CD14-positive monocyte (primary cell): Measurements from ENCODE around the gene RSPO3. TPM values are rescaled to one million over a fixed set of nuclear protein-coding genes. Genes with fewer than 3 reads are reported as not detected.

Source experiments
- DNase-seq, 3 donors: peaks; one replicate each; pipeline ENCODE4 v3.0.0-alpha.2; 2011 to 2022
- H2AFZ ChIP-seq: 2 replicates; pipeline ENCODE4 v1.6.0; 2012; ENCODE audit warnings: mild to moderate bottlenecking, low read depth, low read length, inconsistent platforms; ENCODE audit not compliant: insufficient read depth, poor library complexity, severe bottlenecking
- H3K27ac ChIP-seq, 2 donors: 1 replicate in 1 of 2; 2 replicates in 1 of 2; pipeline ENCODE4 v1.5.1; 2012 to 2013; ENCODE audit warnings: low read length in 2 of 2, control low read depth in 1 of 2, inconsistent platforms in 1 of 2, low read depth in 1 of 2, mild to moderate bottlenecking in 1 of 2
- H3K27me3 ChIP-seq, 2 donors: one replicate each; pipeline versions ENCODE4 v1.6.0 to v1.6.1; 2011 to 2013; ENCODE audit warnings: low read length in 2 of 2; ENCODE audit not compliant: control insufficient read depth in 2 of 2, insufficient read depth in 2 of 2
- H3K36me3 ChIP-seq, 2 donors: replicated peaks in 1 of 2; 1 replicate in 1 of 2; 2 replicates in 1 of 2; pipeline versions ENCODE4 v1.5.1 to v1.6.1; 2012 to 2013; ENCODE audit warnings: low read length in 2 of 2, control low read depth in 1 of 2, inconsistent platforms in 1 of 2, mild to moderate bottlenecking in 1 of 2; ENCODE audit not compliant: insufficient read depth in 2 of 2, control insufficient read depth in 1 of 2
- H3K4me1 ChIP-seq, 2 donors: 1 replicate in 1 of 2; 2 replicates in 1 of 2; pipeline versions ENCODE4 v1.5.1 to v1.6.1; 2012 to 2013; ENCODE audit warnings: low read length in 2 of 2, control low read depth in 1 of 2, inconsistent platforms in 1 of 2, mild to moderate bottlenecking in 1 of 2, moderate library complexity in 1 of 2; ENCODE audit not compliant: insufficient read depth in 2 of 2, control insufficient read depth in 1 of 2
- H3K4me2 ChIP-seq: replicated peaks from 2 replicates; pipeline ENCODE3; 2012; ENCODE audit warnings: low read length, moderate library complexity, mild to moderate bottlenecking; ENCODE audit not compliant: poor library complexity, severe bottlenecking; ENCODE audit errors: extremely low read depth
- H3K4me3 ChIP-seq, 3 experiments: fragments of 200-600 bp in 1 of 3; sonication (generic) in 1 of 3; replicated peaks in 1 of 3; 1 replicate in 2 of 3; 2 replicates in 1 of 3; pipeline ENCODE4 v1.5.1; 2011 to 2013; ENCODE audit warnings: low read length in 3 of 3, mild to moderate bottlenecking in 3 of 3, control low read depth in 2 of 3, low read depth in 2 of 3, inconsistent platforms in 1 of 3, moderate library complexity in 1 of 3
- H3K79me2 ChIP-seq: 2 replicates; pipeline ENCODE4 v1.6.0; 2012; ENCODE audit warnings: mild to moderate bottlenecking, control low read depth, inconsistent platforms, low read length, moderate library complexity; ENCODE audit not compliant: insufficient read depth
- H3K9ac ChIP-seq: 2 replicates; pipeline ENCODE4 v1.6.0; 2017; ENCODE audit warnings: low read length, mild to moderate bottlenecking; ENCODE audit not compliant: insufficient read depth, poor library complexity, severe bottlenecking
- H3K9me3 ChIP-seq, 2 donors: replicated peaks in 1 of 2; 1 replicate in 1 of 2; 2 replicates in 1 of 2; pipeline versions ENCODE4 v1.5.1 to v1.6.1; 2012 to 2013; ENCODE audit warnings: low read length in 2 of 2, control low read depth in 1 of 2; ENCODE audit not compliant: control insufficient read depth in 1 of 2, insufficient read depth in 1 of 2
- H4K20me1 ChIP-seq: 2 replicates; pipeline ENCODE4 v1.6.0; 2012; ENCODE audit warnings: mild to moderate bottlenecking, low read length, control low read depth, moderate library complexity; ENCODE audit not compliant: insufficient read depth
- H3K27ac Mint-ChIP-seq, 7 donors: one replicate each; pipeline ENCODE4 v1.8.0; 2020; ENCODE audit warnings: mild to moderate bottlenecking in 7 of 7, mixed read lengths in 7 of 7, moderate library complexity in 6 of 7, inconsistent platforms in 2 of 7
- H3K27me3 Mint-ChIP-seq, 3 donors: one replicate each; pipeline ENCODE4 v1.8.0; 2021 to 2022; ENCODE audit warnings: low read depth in 3 of 3, mild to moderate bottlenecking in 3 of 3, mixed read lengths in 3 of 3, moderate library complexity in 3 of 3, inconsistent platforms in 1 of 3
- H3K36me3 Mint-ChIP-seq, 2 donors: one replicate each; pipeline ENCODE4 v1.8.0; 2020; ENCODE audit warnings: mixed read lengths in 2 of 2, inconsistent platforms in 1 of 2, mild to moderate bottlenecking in 1 of 2
- H3K4me1 Mint-ChIP-seq: one replicate; pipeline ENCODE4 v1.8.0; 2020; ENCODE audit warnings: mild to moderate bottlenecking, mixed read lengths
- H3K4me3 Mint-ChIP-seq, 2 donors: one replicate each; pipeline ENCODE4 v1.8.0; 2020; ENCODE audit warnings: mild to moderate bottlenecking in 2 of 2, mixed read lengths in 2 of 2, moderate library complexity in 1 of 2
- H3K9me3 Mint-ChIP-seq, 7 donors: one replicate each; pipeline ENCODE4 v1.8.0; 2020 to 2022; ENCODE audit warnings: mixed read lengths in 7 of 7, mild to moderate bottlenecking in 6 of 7, moderate library complexity in 6 of 7, inconsistent platforms in 2 of 7
- CTCF ChIP-seq: fragments of 200-600 bp; IDR thresholded peaks from one replicate; pipeline ENCODE4 v1.8.0; 2022; ENCODE audit warnings: antibody characterized with exemption, mild to moderate bottlenecking
- WGBS: methylation state at CpG from one replicate; pipeline ENCODE4 v1.1.5; 2013; ENCODE audit warnings: missing lambda C conversion rate; ENCODE audit not compliant: insufficient coverage; 5-methylcytosine and 5-hydroxymethylcytosine counted together
- intact Hi-C, 2 donors: fragments of 100-400 bp; cut with micrococcal nuclease; formaldehyde crosslinking; loops; one replicate each; pipeline versions ENCODE4 v1.15.0 to v1.15.1; 2023
- polyA plus RNA-seq, 3 donors: library from polyadenylated mRNA; depleted of rRNA in 1 of 3; unstranded in 2 of 3; stranded (reverse) in 1 of 3; fragments of 300-500 nt in 2 of 3; fragments of >200 nt in 1 of 3; fragmentation: Illumina TruSeq in 2 of 3; gene quantifications; 1 replicate in 2 of 3; 2 replicates in 1 of 3; pipeline ENCODE4 v1.2.3, GENCODE V29; 2012 to 2021

The RSPO3 gene
- polyA plus RNA-seq, 3 donors, result not detected

GRCh38 chr6:127079681-127080080 is 38.8 kb upstream of the RSPO3 start:
- Histone ChIP-seq H3K9me3 (no peaks in the 10 kb centered on the region), H3K9ac (no peak overlapping the region), H3K79me2 (no peaks in the 10 kb centered on the region), H2AFZ (no peak overlapping the region), H3K27me3 (no peaks in the 10 kb centered on the region), H3K4me2 (no peak overlapping the region), H3K4me3 (no peak overlapping the region), H3K36me3 (no peaks in the 10 kb centered on the region), H3K27ac (no peak overlapping the region), H3K4me1 (no peaks in the 10 kb centered on the region), H4K20me1 (no peaks in the 10 kb centered on the region)
- H3K27me3 Mint-ChIP-seq, result peaks cover 1 to 4% (median 2%) of the 10 kb centered on the region in 3 donors
- H3K9me3 Mint-ChIP-seq, result no peaks in the 10 kb centered on the region
- intact Hi-C loops, result no loop called here
- H3K4me1 Mint-ChIP-seq, result no peaks in the 10 kb centered on the region
- H3K36me3 Mint-ChIP-seq, result no peaks in the 10 kb centered on the region
- no peak overlapping the region for H3K4me3 Mint-ChIP-seq
- TF ChIP-seq CTCF, result no peak
- H3K27ac Mint-ChIP-seq, result no peak overlapping the region
- no peak for DNase-seq

- H3K4me3 Mint-ChIP-seq, result no peak overlapping the region
- no peak for TF ChIP-seq CTCF
- no CpG with 5 or more reads among the region's 3 CpGs for WGBS
- Histone ChIP-seq H3K4me3 (no peak overlapping the region), H3K9me3 (no peaks in the 10 kb centered on the region), H3K4me1 (no peaks in the 10 kb centered on the region), H3K27me3 (no peaks in the 10 kb centered on the region), H4K20me1 (no peaks in the 10 kb centered on the region), H3K27ac (no peak overlapping the region), H2AFZ (no peak overlapping the region), H3K4me2 (no peak overlapping the region), H3K79me2 (no peaks in the 10 kb centered on the region), H3K36me3 (no peaks in the 10 kb centered on the region), H3K9ac (no peak overlapping the region)
- intact Hi-C loops, result no loop called here
- peaks cover 1 to 3% (median 2%) of the 10 kb centered on the region in 3 donors for H3K27me3 Mint-ChIP-seq
- no peaks in the 10 kb centered on the region for H3K36me3 Mint-ChIP-seq
- no peak for DNase-seq
- H3K4me1 Mint-ChIP-seq, result no peaks in the 10 kb centered on the region
- peak overlapping the region in 1 of 7 donors; percentile 8 for H3K27ac Mint-ChIP-seq
- no peaks in the 10 kb centered on the region for H3K9me3 Mint-ChIP-seq
Observed at GRCh38 chr6:127080081-127080480, 38.4 kb upstream of the RSPO3 start.
